Stimulated activated naive B cell treated with anti-CD40 and anti-IgM and Interleukin-4, amounts not matched to agents 10 μg/mL and 1 μg/mL and 100 μg/mL, for 72 hours (primary cell): ENCODE data around the gene SH3PXD2B.
"Not testable (repeated sequence)": the region's sequence is repeated elsewhere in the genome, so short reads cannot be mapped to it uniquely, and the experiment has no call there.

ENCODE experiments used
- ATAC-seq, 2 donors: fragments of 150-1000 bp; cut with Tn5 transposase; replicated peaks; 2 replicates each; pipeline ENCODE4 v1.10.0; 2021; ENCODE audit warnings: moderate library complexity in 1 of 2
- DNase-seq: peaks from one replicate; pipeline ENCODE4 v3.0.0; 2021
- H3K27ac Mint-ChIP-seq: one replicate; pipeline ENCODE4 v1.8.0; 2022; ENCODE audit warnings: mild to moderate bottlenecking, mixed read lengths
- H3K27me3 Mint-ChIP-seq, 2 donors: one replicate each; pipeline ENCODE4 v1.8.0; 2022; ENCODE audit warnings: mixed read lengths in 2 of 2
- H3K36me3 Mint-ChIP-seq, 2 donors: one replicate each; pipeline ENCODE4 v1.8.0; 2022; ENCODE audit warnings: mixed read lengths in 2 of 2, mild to moderate bottlenecking in 1 of 2
- H3K4me1 Mint-ChIP-seq, 2 donors: one replicate each; pipeline ENCODE4 v1.8.0; 2022; ENCODE audit warnings: mixed read lengths in 2 of 2, mild to moderate bottlenecking in 1 of 2
- H3K4me3 Mint-ChIP-seq, 2 donors: one replicate each; pipeline ENCODE4 v1.8.0; 2022; ENCODE audit warnings: mild to moderate bottlenecking in 2 of 2, mixed read lengths in 2 of 2, moderate library complexity in 1 of 2
- H3K9me3 Mint-ChIP-seq, 2 donors: one replicate each; pipeline ENCODE4 v1.8.0; 2022; ENCODE audit warnings: mixed read lengths in 2 of 2, mild to moderate bottlenecking in 1 of 2

SH3PXD2B gene

DNA sequence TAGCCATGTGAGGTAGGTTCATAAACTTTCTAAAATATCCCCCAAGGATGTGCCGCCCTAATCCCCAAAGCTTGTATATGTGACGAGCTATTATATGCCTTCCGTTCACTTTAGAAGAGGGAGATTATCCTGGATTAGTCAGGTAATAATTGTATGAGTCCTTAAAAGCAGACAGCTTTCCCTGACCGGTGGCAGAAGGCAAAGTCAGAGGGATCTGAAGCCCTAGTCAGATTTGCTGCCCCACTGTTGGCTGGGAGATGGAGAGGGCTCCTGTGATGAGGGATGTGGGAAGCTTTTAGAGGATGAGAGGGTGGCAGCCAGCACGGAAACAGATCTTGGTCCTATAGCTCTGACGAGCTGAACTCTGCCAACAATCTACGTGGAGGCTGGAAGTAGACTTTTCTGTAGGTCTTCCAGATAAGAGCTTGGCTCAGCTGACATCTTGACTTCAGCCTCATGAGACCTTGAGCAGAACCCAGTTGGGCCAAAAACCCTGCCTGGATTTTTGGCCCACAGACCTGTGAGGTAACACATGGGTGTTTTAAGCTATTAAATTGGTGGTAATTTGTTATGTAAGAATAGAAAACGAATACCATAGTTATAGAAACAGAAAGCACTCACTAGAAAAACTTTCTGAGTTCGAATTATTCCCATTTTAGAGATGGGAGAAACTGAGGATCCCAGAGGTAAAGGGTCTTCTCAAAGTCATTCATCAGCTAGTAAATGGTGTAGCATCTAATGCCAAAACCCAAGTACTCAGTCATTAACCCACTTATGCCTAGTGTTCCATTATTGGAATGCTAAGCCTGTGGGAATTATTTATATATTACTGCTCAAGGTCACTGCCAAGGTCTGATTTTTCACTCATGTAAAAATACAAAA, 48.9 kb downstream of the SH3PXD2B start:
- H3K4me3 Mint-ChIP-seq = no peak overlapping the region
- H3K9me3 Mint-ChIP-seq = peaks cover 0 to 1% of the 10 kb centered on the region in 2 donors
- ATAC-seq (no peak), DNase-seq (no peak)
- no peak overlapping the region for H3K27ac Mint-ChIP-seq
- H3K27me3 Mint-ChIP-seq = peaks cover 5% of the 10 kb centered on the region in 2 donors
- peaks cover 3 to 10% of the 10 kb centered on the region in 2 donors for H3K4me1 Mint-ChIP-seq
- no peaks in the 10 kb centered on the region for H3K36me3 Mint-ChIP-seq

DNA sequence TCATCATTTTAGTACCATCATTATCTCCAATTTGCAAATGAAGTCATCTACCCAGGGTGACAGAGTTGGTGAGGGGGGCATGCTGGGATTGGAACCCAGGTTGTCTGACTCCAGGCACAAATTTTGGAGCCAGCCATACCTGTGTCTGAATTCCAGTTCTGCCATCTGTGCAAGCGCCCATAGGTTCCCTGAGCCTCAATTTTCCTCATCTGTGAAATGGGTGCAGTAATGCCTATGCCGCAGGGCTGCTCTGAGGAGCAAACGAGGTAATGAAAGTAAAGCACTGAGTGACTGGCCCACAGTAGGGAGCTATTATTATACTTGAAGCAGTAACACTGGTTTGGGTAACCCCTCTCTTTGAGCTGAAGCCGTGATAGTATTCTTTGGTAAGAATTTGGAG, 49.6 kb downstream of the SH3PXD2B start:
- ATAC-seq (no peak), DNase-seq (no peak)
- Mint-ChIP-seq H3K27me3 (peaks cover 7% of the 10 kb centered on the region in 2 donors), H3K27ac (no peak overlapping the region), H3K36me3 (peaks cover 0 to under 1% of the 10 kb centered on the region in 2 donors), H3K4me3 (no peak overlapping the region), H3K9me3 (peaks cover 1% of the 10 kb centered on the region in 2 donors), H3K4me1 (peaks cover 0 to 3% of the 10 kb centered on the region in 2 donors)

DNA sequence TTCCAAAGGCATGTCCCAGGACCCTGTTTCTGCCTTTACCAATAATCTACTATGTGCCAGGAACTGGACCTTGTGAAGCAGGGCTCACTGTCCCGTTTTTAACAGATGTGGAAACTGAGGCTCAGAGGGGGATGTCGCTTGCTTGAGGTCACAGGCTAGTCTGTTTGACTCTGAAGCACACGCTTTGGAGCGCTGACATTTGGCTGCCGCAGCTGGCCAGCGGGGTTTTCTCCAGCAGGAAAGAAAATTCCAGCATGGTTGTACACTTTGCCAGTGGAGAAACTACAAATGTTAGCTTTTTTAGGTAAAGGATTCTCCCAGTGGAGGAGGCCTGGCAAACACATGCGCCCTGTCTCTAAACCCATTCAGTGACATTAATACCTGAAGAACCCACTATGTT, 50.5 kb downstream of the SH3PXD2B start:
- Mint-ChIP-seq H3K4me3 (no peak overlapping the region), H3K9me3 (peaks cover 3 to 4% of the 10 kb centered on the region in 2 donors), H3K27ac (no peak overlapping the region), H3K36me3 (peaks cover 0 to 3% of the 10 kb centered on the region in 2 donors), H3K4me1 (no peaks in the 10 kb centered on the region), H3K27me3 (peaks cover 12% of the 10 kb centered on the region in 2 donors)
- ATAC-seq (no peak), DNase-seq (no peak)

DNA sequence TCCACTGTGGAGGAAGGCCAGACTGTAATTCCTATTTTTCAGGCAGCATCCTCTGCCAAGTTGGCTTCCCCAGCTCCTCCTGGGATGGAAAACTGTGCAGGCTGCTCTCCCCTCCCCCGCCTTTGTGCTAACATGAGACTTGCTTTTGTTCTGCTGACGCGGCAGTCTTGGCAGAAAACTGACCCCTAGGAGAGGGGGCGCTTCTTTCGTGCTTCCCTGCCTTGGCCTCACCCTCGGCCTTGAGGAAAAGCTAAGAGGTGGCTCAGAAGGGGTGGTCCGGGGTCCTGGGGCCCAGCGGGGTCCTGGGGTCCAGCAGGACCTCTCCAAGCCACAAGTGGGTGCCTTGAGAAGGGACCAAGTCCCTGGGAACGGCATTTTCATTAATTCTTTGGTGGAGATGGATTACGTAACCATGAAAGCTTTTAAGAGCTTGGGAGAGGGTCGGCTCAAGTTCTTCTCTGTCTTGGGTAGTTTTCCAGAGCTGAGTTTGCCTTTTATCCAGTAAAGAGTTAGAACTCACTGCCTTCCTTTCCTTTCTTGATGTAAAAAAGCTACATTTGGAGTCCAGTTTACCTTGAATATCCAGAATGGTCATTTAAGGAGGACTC, 51.0 kb downstream of the SH3PXD2B start:
- ATAC-seq = no peak
- H3K27me3 Mint-ChIP-seq = peaks cover 12% of the 10 kb centered on the region in 2 donors
- peaks cover 3 to 4% of the 10 kb centered on the region in 2 donors for H3K9me3 Mint-ChIP-seq
- DNase-seq = no peak
- H3K27ac Mint-ChIP-seq = no peak overlapping the region
- H3K4me1 Mint-ChIP-seq = no peaks in the 10 kb centered on the region
- peaks cover 0 to 3% of the 10 kb centered on the region in 2 donors for H3K36me3 Mint-ChIP-seq
- H3K4me3 Mint-ChIP-seq = no peak overlapping the region

DNA sequence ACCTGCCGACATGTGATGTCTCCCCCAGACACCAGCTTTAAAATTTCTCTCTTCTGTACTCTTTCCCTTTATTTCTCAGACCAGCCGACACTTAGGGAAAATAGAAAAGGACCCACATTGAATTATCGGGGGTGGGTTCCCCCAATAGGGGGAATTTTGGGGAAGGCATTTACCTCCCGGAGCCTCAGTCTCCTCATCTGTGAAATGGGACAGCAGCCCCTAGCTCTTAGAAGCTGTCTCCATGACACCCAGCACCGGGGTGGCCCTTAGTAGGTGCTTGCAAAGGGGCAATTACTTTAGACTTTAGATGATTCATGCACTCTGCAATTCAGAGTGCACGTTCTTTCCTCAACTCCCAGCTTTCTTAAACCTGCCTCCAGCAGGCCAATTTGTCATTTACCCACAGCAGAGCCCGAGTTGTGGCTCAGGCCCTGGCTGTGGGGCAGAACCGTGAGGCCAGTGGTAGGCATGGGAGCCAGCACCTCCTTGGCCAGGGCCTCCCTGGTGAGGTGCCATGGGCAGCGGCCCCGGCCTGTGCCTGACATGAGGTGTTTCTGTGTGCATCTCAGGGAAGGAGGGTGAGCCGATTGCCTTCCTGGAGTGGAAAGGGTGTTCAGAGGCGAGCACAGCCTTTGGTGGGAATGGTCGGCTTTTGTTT, 51.7 kb downstream of the SH3PXD2B start:
- Mint-ChIP-seq H3K4me3 (no peak overlapping the region), H3K4me1 (no peaks in the 10 kb centered on the region), H3K36me3 (peaks cover 0 to 3% of the 10 kb centered on the region in 2 donors), H3K27ac (no peak overlapping the region), H3K27me3 (peaks cover 12% of the 10 kb centered on the region in 2 donors), H3K9me3 (peaks cover 4 to 5% of the 10 kb centered on the region in 2 donors)
- ATAC-seq (no peak), DNase-seq (no peak)

DNA sequence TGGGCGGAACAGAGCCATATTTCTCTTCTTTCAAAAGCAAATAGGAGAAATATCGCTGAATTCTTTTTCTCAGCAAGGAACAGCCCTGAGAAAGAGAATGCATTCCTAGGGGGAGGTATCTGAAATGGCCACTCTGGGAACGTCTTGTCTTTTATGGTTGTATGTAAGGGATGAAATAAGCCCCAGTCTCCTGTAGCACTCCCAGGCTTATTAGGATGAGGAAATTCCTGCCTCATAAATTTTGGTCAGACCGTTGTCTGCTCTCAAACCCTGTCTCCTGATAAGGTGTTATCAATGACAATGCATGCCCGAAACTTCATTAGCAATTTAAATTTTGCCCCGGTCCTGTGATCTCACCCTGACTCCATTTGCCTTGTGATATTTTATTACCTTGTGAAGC, 52.3 kb downstream of the SH3PXD2B start:
- DNase-seq, H3K4me1 Mint-ChIP-seq, H3K9me3 Mint-ChIP-seq, H3K27ac Mint-ChIP-seq, H3K36me3 Mint-ChIP-seq, ATAC-seq, H3K4me3 Mint-ChIP-seq: not testable (repeated sequence)
- peaks cover 12% of the 10 kb centered on the region in 2 donors for H3K27me3 Mint-ChIP-seq

DNA sequence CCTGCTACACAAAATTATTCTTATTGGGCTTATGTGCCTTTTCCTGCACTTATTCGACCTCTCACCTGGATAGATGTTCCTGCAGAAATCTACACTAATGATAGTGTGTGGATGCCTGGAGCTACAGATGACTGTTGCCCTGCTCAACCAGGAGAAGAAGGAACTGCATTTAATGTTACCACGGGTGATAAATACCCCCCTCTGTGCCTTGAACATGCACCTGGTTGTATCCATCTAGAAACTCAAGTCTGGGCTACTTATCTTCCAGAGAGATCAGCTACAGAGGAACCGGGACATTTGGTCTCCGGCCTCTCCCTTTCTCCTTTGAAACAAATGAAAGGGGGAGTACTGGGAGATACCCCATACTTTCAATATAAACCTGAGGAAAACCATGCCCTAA, 54.5 kb downstream of the SH3PXD2B start:
- H3K4me1 Mint-ChIP-seq = no peaks in the 10 kb centered on the region
- no peak overlapping the region for H3K27ac Mint-ChIP-seq
- DNase-seq = no peak
- no peak for ATAC-seq
- no peak overlapping the region for H3K4me3 Mint-ChIP-seq
- peaks cover 0 to 7% of the 10 kb centered on the region in 2 donors for H3K36me3 Mint-ChIP-seq
- H3K27me3 Mint-ChIP-seq = peaks cover 12 to 16% of the 10 kb centered on the region in 2 donors
- H3K9me3 Mint-ChIP-seq = peaks cover 9 to 12% of the 10 kb centered on the region in 2 donors

DNA sequence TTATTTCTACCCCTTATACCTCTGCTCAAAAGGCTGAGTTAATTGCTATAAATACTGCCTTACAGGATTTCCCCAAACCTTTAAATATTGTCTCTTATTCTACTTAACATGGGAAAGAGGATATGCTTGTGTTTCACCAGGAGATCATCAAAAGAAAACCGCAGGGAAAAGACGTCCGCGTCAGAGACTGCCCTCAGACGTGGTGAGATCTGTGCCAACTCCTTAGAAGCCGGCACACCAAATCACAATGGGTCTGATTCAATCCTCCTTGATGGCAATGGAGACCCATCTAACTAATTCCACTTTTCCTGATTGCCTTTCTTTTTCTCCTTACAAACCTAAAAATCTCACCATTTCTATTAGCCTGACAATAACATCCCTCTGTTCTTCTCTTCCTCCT, 55.0 kb downstream of the SH3PXD2B start:
- no peak for DNase-seq
- Mint-ChIP-seq H3K4me3 (no peak overlapping the region), H3K27me3 (peaks cover 16% of the 10 kb centered on the region in 2 donors), H3K4me1 (no peaks in the 10 kb centered on the region), H3K27ac (no peak overlapping the region), H3K9me3 (peaks cover 9 to 15% of the 10 kb centered on the region in 2 donors), H3K36me3 (peaks cover 0 to 7% of the 10 kb centered on the region in 2 donors)
- ATAC-seq = no peak

DNA sequence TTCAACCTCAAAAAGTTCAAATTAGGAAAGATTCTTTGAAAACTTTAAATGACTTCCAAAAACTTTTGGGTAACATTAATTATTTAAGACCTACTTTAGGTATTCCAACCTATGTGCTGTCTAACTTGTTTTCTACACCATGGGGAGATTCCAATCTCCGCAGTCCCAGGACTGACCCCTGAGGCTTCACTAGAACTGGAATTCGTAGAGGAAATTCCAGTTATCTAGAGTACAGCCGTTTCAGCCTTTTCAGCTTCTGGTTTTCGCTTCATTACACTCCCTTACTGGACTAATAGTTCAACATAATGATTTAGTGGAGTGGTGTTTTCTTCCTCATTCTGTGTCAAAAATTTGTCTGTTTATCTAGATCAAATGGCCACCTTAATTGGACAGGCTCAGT, 55.7 kb downstream of the SH3PXD2B start:
- not testable (repeated sequence) for H3K36me3 Mint-ChIP-seq, ATAC-seq, H3K27ac Mint-ChIP-seq, H3K4me3 Mint-ChIP-seq, DNase-seq, H3K4me1 Mint-ChIP-seq
- H3K27me3 Mint-ChIP-seq = peaks cover 17 to 20% of the 10 kb centered on the region in 2 donors
- peaks cover 9 to 16% of the 10 kb centered on the region in 2 donors for H3K9me3 Mint-ChIP-seq

DNA sequence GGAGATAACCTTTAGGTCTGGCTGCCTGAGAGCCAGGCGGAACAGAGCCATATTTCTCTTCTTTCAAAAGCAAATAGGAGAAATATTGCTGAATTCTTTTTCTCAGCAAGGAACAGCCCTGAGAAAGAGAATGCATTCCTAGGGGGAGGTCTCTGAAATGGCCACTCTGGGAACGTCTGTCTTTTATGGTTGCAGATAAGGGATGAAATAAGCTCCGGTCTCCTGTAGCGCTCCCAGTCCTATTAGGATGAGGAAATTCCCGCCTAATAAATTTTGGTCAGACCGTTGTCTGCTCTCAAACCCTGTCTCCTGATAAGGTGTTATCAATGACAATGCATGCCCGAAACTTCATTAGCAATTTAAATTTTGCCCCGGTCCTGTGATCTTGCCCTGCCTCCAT, 57.3 kb downstream of the SH3PXD2B start:
- DNase-seq, H3K4me3 Mint-ChIP-seq, H3K36me3 Mint-ChIP-seq, ATAC-seq, H3K4me1 Mint-ChIP-seq, H3K27ac Mint-ChIP-seq: not testable (repeated sequence)
- H3K27me3 Mint-ChIP-seq = peaks cover 20 to 21% of the 10 kb centered on the region in 2 donors
- H3K9me3 Mint-ChIP-seq = peaks cover 9 to 15% of the 10 kb centered on the region in 2 donors

DNA sequence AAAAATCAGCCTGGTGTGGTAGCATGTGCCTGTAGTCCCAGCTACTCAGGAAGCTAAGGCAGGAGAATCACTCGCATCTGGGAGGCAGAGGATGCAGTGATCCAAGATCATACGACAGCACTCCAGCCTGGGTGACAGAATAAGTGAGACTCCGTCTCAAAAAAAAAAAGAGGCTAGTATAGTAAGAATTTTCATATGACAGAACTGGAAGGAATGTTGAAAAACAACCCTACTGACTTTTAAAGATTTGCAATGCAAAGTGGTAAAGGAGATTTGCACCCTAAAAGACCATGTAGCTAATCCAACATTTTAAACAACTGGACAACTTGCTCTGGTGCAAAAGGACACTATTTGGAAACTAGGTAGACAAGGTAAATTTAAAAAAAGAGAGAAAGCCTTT, 58.1 kb downstream of the SH3PXD2B start:
- no peaks in the 10 kb centered on the region for H3K4me1 Mint-ChIP-seq
- no peak overlapping the region for H3K27ac Mint-ChIP-seq
- peaks cover 9 to 15% of the 10 kb centered on the region in 2 donors for H3K9me3 Mint-ChIP-seq
- no peak for ATAC-seq
- peaks cover 0 to 7% of the 10 kb centered on the region in 2 donors for H3K36me3 Mint-ChIP-seq
- H3K4me3 Mint-ChIP-seq = no peak overlapping the region
- DNase-seq = no peak
- peaks cover 19 to 21% of the 10 kb centered on the region in 2 donors for H3K27me3 Mint-ChIP-seq

DNA sequence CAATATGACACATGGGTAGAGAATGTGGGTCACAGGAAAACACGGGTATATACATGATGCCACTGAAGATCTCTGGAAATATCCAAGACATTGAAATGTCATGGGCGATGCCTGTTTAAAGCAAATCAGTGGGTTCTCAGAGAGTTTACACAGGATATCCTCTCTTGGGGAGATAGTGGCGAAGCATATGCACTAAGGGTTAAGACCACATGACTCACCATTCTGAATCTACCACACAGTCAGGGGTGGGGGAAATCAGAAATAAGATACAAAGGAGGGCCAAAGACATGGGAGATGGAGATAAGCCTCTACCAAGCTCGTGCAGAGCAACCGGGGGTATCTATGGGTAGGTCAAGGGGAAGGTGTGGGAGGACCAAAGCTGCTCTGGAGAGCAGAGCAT, 58.8 kb downstream of the SH3PXD2B start:
- Mint-ChIP-seq H3K27me3 (peaks cover 21% of the 10 kb centered on the region in 2 donors), H3K4me1 (no peaks in the 10 kb centered on the region), H3K9me3 (peaks cover 9 to 15% of the 10 kb centered on the region in 2 donors), H3K27ac (no peak overlapping the region), H3K4me3 (no peak overlapping the region), H3K36me3 (peaks cover 0 to 7% of the 10 kb centered on the region in 2 donors)
- ATAC-seq (no peak), DNase-seq (no peak)

DNA sequence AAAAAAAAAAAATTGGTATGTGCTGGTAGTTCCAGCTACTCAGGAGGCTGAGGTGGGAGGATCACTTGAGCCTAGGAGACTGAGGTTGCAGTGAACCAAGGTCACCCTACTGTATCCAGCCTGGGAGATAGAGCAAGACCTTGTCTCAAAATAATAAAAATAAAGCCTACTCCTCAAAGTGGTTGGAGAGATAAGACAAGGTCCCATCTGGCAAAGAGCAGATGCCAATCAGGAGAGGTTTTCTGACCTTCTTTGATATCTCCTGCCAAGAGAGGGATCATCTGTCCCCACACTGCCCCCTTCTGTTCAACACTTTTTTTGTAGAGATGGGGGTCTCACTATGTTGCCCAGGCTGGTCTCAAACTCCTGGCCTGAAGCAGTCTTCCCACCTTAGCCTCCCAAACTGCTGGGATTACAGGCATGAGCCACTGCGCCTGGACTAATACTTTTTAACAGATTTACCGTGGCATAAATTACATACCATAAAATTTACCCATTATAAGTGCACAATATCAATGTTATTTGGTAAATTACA, 64.7 kb downstream of the SH3PXD2B start:
- H3K27me3 Mint-ChIP-seq = peaks cover 5 to 13% of the 10 kb centered on the region in 2 donors
- DNase-seq (no peak), ATAC-seq (no peak)
- H3K36me3 Mint-ChIP-seq = no peaks in the 10 kb centered on the region
- no peaks in the 10 kb centered on the region for H3K4me1 Mint-ChIP-seq
- H3K4me3 Mint-ChIP-seq = no peak overlapping the region
- H3K27ac Mint-ChIP-seq = no peak overlapping the region
- peaks cover 0 to 4% of the 10 kb centered on the region in 2 donors for H3K9me3 Mint-ChIP-seq

DNA sequence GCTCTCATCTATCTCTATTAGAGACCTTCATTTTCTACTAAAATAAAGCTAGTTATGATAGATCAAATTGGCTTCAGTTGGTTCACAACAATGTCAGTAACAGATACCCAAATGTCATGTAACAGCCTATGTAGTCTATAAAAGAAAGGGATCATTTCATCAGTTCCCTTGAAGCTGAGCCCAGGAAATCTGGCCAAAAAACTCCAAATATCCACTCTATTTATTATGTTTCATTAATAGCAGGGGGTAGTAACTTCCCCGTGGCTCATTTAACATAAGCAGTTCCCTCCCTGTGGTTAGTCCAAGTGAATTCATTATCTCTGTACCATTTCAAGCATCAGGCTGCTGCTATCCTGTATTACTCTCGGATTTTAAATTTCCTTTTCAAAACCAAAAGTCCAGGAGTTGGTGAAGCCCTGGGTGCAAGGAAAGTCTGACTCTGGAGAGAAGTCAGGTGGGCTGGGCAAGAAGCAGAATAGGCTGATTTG, 66.0 kb downstream of the SH3PXD2B start:
- peaks cover under 1 to 6% of the 10 kb centered on the region in 2 donors for H3K27me3 Mint-ChIP-seq
- ATAC-seq = no peak

More for the DNA sequence above, 66.0 kb downstream of the SH3PXD2B start:
- no peak for DNase-seq
- Mint-ChIP-seq H3K36me3 (no peaks in the 10 kb centered on the region), H3K4me1 (no peaks in the 10 kb centered on the region), H3K4me3 (no peak overlapping the region), H3K9me3 (no peaks in the 10 kb centered on the region), H3K27ac (no peak overlapping the region)
